ENCODE data around the gene BAHCC1. TPM values are rescaled to one million over a fixed set of nuclear protein-coding genes. Genes with fewer than 3 reads are reported as not detected.
A peak's percentile ranks its signal among the peaks of the same experiment; 100 is the strongest.

Gene BAHCC1
- total and polyA plus RNA-seq, 9 of the 15 experiments (the other 6 are each of a cell fraction or from before 2014, with no cell fraction given): 0.14 to 26.9 (median 5.0) TPM

- no peak for TF ChIP-seq GTF3C2 (IDR thresholded peaks at IDR 0.05; ENCODE audit: borderline replicate concordance, extremely low read depth, insufficient read length)
- TF ChIP-seq MIER1 (IDR thresholded peaks at IDR 0.05; ENCODE audit: low read depth): no peak
- 0 out of 2 replicates have a peak, but pooled peaks have one; percentile 45 for TF ChIP-seq ARID4B (CRISPR knock-in tag; IDR thresholded peaks at IDR 0.05)
- TF ChIP-seq PCBP1 (IDR thresholded peaks at IDR 0.05; ENCODE audit: low read depth, low read length, poor library complexity, severe bottlenecking): peak; percentile 46
- TF ChIP-seq KDM5B (IDR thresholded peaks at IDR 0.05; ENCODE audit: insufficient replicate concordance, low read depth, low read length): peak; percentile 12
- peak; percentile 0; the same call in 1 of the 2 replicates for TF ChIP-seq TFAP4 (CRISPR knock-in tag; IDR thresholded peaks at IDR 0.05; ENCODE audit: borderline replicate concordance)
- peak; percentile 5; the same call in 1 of the 2 replicates for TF ChIP-seq PHB (CRISPR knock-in tag; IDR thresholded peaks at IDR 0.05)
- no peak for TF ChIP-seq FOXK1 (CRISPR knock-in tag; IDR thresholded peaks at IDR 0.05; ENCODE audit: borderline replicate concordance)
- no peak for TF ChIP-seq ZNF518B (CRISPR knock-in tag; IDR thresholded peaks at IDR 0.05)
- TF ChIP-seq ZHX1 (conservative IDR thresholded peaks at IDR 0.05; ENCODE audit: low read length): no peak
Measured at GRCh38 chr17:81513753-81514488, 118.7 kb downstream of the BAHCC1 start (continued).
